ENCODE results near the gene ANTXR1. TPM values are rescaled to one million over a fixed set of nuclear protein-coding genes. Genes with fewer than 3 reads are reported as not detected.

The ANTXR1 gene
- total RNA-seq, 1 donor from 2014 or later = 61.1 TPM

GRCh38 chr2:69103419-69103818, 90.4 kb downstream of the ANTXR1 start:
- no peak for TF ChIP-seq CTCF (conservative IDR thresholded peaks at IDR 0.05)
- Mint-ChIP-seq H3K4me1 (peaks cover 8% of the 10 kb centered on the region), H3K4me3 (no peak overlapping the region), H3K27me3 (ENCODE audit: low read depth) (no peaks in the 10 kb centered on the region), H3K36me3 (ENCODE audit: low read depth) (peaks cover 15% of the 10 kb centered on the region), H3K9me3 (no peaks in the 10 kb centered on the region), H3K27ac (ENCODE audit: unreplicated experiment) (no peak overlapping the region)
- no peak for DNase-seq (ENCODE audit: low read depth, low spot score)

- TF ChIP-seq CTCF (conservative IDR thresholded peaks at IDR 0.05) = no peak
- no peaks in the 10 kb centered on the region for H3K9me3 Mint-ChIP-seq
Measured at GRCh38 chr2:69104261-69104660, 91.3 kb downstream of the ANTXR1 start.

GRCh38 chr2:69109255-69109654, 96.3 kb downstream of the ANTXR1 start:
- Mint-ChIP-seq H3K36me3 (ENCODE audit: low read depth) (peaks cover 15% of the 10 kb centered on the region), H3K4me3 (no peak overlapping the region), H3K4me1 (no peaks in the 10 kb centered on the region), H3K9me3 (no peaks in the 10 kb centered on the region), H3K27me3 (ENCODE audit: low read depth) (no peaks in the 10 kb centered on the region), H3K27ac (ENCODE audit: unreplicated experiment) (no peak overlapping the region)
- TF ChIP-seq CTCF (conservative IDR thresholded peaks at IDR 0.05) = no peak
- no peak for DNase-seq (ENCODE audit: low read depth, low spot score)

More at GRCh38 chr2:69104261-69104660, 91.3 kb downstream of the ANTXR1 start:
- no peak overlapping the region for H3K27ac Mint-ChIP-seq (ENCODE audit: unreplicated experiment)
- H3K4me1 Mint-ChIP-seq = peaks cover 8% of the 10 kb centered on the region
- H3K27me3 Mint-ChIP-seq (ENCODE audit: low read depth) = no peaks in the 10 kb centered on the region
- no peak overlapping the region for H3K4me3 Mint-ChIP-seq
- H3K36me3 Mint-ChIP-seq (ENCODE audit: low read depth) = peaks cover 15% of the 10 kb centered on the region
- no peak for DNase-seq (ENCODE audit: low read depth, low spot score)

GRCh38 chr2:69111076-69111475, 98.1 kb downstream of the ANTXR1 start:
- H3K27me3 Mint-ChIP-seq (ENCODE audit: low read depth) = no peaks in the 10 kb centered on the region
- H3K9me3 Mint-ChIP-seq = no peaks in the 10 kb centered on the region
- H3K27ac Mint-ChIP-seq (ENCODE audit: unreplicated experiment) = no peak overlapping the region
- H3K4me1 Mint-ChIP-seq = no peaks in the 10 kb centered on the region
- peaks cover 13% of the 10 kb centered on the region for H3K36me3 Mint-ChIP-seq (ENCODE audit: low read depth)
- no peak for DNase-seq (ENCODE audit: low read depth, low spot score)
- TF ChIP-seq CTCF (conservative IDR thresholded peaks at IDR 0.05) = no peak
- no peak overlapping the region for H3K4me3 Mint-ChIP-seq

- Mint-ChIP-seq H3K27ac (ENCODE audit: unreplicated experiment) (no peak overlapping the region), H3K4me3 (no peak overlapping the region), H3K36me3 (ENCODE audit: low read depth) (peaks cover 9% of the 10 kb centered on the region), H3K27me3 (ENCODE audit: low read depth) (no peaks in the 10 kb centered on the region), H3K4me1 (no peaks in the 10 kb centered on the region), H3K9me3 (no peaks in the 10 kb centered on the region)
- no peak for DNase-seq (ENCODE audit: low read depth, low spot score)
- no peak for TF ChIP-seq CTCF (conservative IDR thresholded peaks at IDR 0.05)
Measured at GRCh38 chr2:69113627-69114026, 100.6 kb downstream of the ANTXR1 start.

- H3K36me3 Mint-ChIP-seq (ENCODE audit: low read depth) = peaks cover 9% of the 10 kb centered on the region
- DNase-seq (ENCODE audit: low read depth, low spot score) = no peak
- no peaks in the 10 kb centered on the region for H3K4me1 Mint-ChIP-seq
- no peaks in the 10 kb centered on the region for H3K9me3 Mint-ChIP-seq
- no peak overlapping the region for H3K27ac Mint-ChIP-seq (ENCODE audit: unreplicated experiment)
- no peak overlapping the region for H3K4me3 Mint-ChIP-seq
- H3K27me3 Mint-ChIP-seq (ENCODE audit: low read depth) = no peaks in the 10 kb centered on the region
- no peak for TF ChIP-seq CTCF (conservative IDR thresholded peaks at IDR 0.05)
Measured at GRCh38 chr2:69114534-69114933, 101.6 kb downstream of the ANTXR1 start.

Data from neural crest cell (in vitro differentiated cells).